K562 (cell line): ENCODE measurements around the gene DIO3.

ENCODE experiments used
- FOXA3 ChIP-seq, 2 experiments: fragments of 450-650 bp in 1 of 2; sonication (generic) in 1 of 2; formaldehyde crosslinking; IDR thresholded peaks in 1 of 2; conservative IDR thresholded peaks in 1 of 2; 2 replicates each; pipeline versions ENCODE4 v1.4.0 to v1.8.0; 2020 to 2022; ENCODE audit warnings: mild to moderate bottlenecking in 2 of 2, missing genetic modification reagents in 1 of 2
- RCOR1 ChIP-seq, 2 experiments: IDR thresholded peaks; 2 replicates each; pipeline ENCODE4 v1.6.1; 2012; ENCODE audit warnings: low read depth in 2 of 2, low read length in 2 of 2, borderline replicate concordance in 1 of 2, improper control_type of control experiment in 1 of 2
- TARDBP ChIP-seq: fragments of 450-650 bp; IDR thresholded peaks from 2 replicates; pipeline ENCODE4 v1.6.1; 2016

DNA sequence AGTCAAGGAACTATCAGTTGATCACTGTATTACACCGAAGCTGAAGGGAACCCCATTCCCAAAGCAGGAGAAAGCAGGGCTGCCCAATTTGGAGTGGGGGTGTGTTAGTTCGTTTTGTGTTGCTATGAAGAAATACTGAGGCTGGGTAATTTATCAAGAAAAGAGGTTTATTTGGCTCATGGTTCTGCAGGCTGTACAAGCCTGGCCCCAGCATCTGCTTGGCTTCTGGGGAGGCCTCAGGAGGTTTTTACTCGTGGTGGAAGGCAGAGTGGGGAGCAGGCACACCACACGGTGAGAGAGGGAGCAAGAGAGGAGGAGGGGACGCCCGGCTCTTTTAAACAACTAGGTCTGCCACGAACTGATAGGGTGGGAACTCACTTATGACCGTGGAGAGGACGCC lies 16.7 kb upstream of the DIO3 start:
- TF ChIP-seq FOXA3 (CRISPR knock-in tag; conservative IDR thresholded peaks at IDR 0.05 in 1 of 2, IDR thresholded peaks at IDR 0.05 in 1 of 2) (no peak), TARDBP (no peak), RCOR1 (IDR thresholded peaks at IDR 0.05; ENCODE audit: borderline replicate concordance in 1 of 2, low read depth in 2 of 2, low read length in 2 of 2) (no peak)
